Skeletal muscle satellite cell (primary cell): Measurements from ENCODE around the gene SUN1.

Source experiments
- H3K27me3 ChIP-seq: 2 replicates; pipeline ENCODE4 v1.7.0; 2013; ENCODE audit warnings: low read length; ENCODE audit not compliant: control insufficient read depth, insufficient read depth
- H3K36me3 ChIP-seq: 2 replicates; pipeline ENCODE4 v1.7.0; 2013; ENCODE audit warnings: mild to moderate bottlenecking, control low read depth, low read length; ENCODE audit not compliant: insufficient read depth
- H3K4me1 ChIP-seq: 2 replicates; pipeline ENCODE4 v1.7.0; 2013; ENCODE audit warnings: low read length; ENCODE audit not compliant: control insufficient read depth, insufficient read depth
- H3K4me2 ChIP-seq: 2 replicates; pipeline ENCODE4 v1.7.0; 2013; ENCODE audit warnings: mild to moderate bottlenecking, low read length
- H3K4me3 ChIP-seq: 2 replicates; pipeline ENCODE4 v1.7.0; 2013; ENCODE audit warnings: low read length
- H3K9ac ChIP-seq: 2 replicates; pipeline ENCODE4 v1.7.0; 2013; ENCODE audit warnings: mild to moderate bottlenecking, low read depth, low read length, moderate library complexity
- H3K9me3 ChIP-seq: replicated peaks from 2 replicates; pipeline ENCODE4 v1.7.0; 2013; ENCODE audit warnings: mild to moderate bottlenecking, control low read depth, low read length

The SUN1 gene

DNA sequence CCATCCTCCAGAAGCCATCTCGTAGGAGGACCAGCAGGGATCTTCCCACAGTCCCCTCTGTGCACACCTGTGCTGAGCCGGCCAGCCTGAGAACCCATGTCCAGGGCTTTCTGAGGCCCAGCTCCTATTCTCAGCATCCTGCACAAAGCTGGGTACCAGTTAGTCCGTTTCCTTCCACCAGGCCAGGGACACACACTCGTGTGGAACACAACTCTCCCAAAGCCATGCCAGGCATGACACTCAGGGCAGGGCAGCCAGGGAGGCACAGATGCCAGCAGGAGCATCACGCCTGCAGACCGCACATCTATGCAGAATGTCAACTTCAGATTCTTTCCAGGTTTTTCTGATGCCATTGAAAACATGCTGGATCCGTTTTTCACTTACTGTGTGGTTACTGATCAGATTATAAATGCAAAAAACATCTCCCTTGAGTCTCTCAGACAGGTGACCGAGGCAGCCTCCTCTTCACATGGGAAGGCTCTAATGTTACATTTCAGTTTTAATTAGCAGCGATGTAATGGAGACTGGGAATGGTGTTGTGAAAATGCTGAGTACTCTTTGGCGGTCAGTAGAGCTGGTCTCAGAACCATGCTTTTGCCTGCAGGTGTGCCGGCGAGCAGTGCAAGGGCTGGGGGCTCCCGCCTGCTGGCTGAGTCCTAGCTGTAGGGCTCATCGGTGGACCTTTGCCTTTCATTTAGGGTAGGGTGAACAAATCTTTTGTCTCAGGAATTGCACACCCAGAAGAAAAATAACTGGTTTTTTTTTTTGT is 3.3 kb upstream of the SUN1 start:
- H3K4me3 ChIP-seq, result no peak overlapping the region
- H3K9me3 ChIP-seq, result no peaks in the 10 kb centered on the region
- H3K4me2 ChIP-seq, result no peak overlapping the region
- H3K9ac ChIP-seq, result no peak overlapping the region
- peaks cover 4% of the 10 kb centered on the region for H3K36me3 ChIP-seq
- H3K4me1 ChIP-seq, result peaks cover 51% of the 10 kb centered on the region
- no peaks in the 10 kb centered on the region for H3K27me3 ChIP-seq

DNA sequence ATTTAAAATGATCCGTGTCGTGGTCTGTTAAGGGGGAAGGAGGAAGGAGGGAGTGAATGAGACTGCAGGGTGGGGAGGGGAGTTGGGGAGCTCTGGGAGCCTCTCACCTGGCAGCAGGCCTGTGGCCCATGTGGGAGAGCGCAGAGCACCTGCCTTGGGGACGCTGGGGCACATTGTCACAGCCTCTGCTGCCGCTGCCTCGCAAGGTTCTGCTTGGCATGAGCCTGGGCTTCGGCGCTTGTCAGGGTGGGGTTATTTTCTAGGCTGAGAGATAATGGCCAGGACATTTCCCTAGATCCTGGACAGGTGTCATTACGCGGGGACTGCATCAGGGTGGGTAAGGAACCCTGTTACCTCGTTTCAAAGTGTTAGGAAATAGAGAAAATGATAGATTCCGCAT is 2.2 kb upstream of the SUN1 start:
- H3K4me2 ChIP-seq, result no peak overlapping the region
- peaks cover 40% of the 10 kb centered on the region for H3K4me1 ChIP-seq
- no peak overlapping the region for H3K4me3 ChIP-seq
- H3K9me3 ChIP-seq, result no peaks in the 10 kb centered on the region
- no peaks in the 10 kb centered on the region for H3K27me3 ChIP-seq
- H3K9ac ChIP-seq, result no peak overlapping the region
- peaks cover 4% of the 10 kb centered on the region for H3K36me3 ChIP-seq

GRCh38 chr7:831596-832166 is 595 bp upstream of the SUN1 start:
- Histone ChIP-seq H3K27me3 (no peaks in the 10 kb centered on the region), H3K4me2 (peak overlapping the region; percentile 78), H3K4me3 (peak overlapping the region; percentile 53), H3K36me3 (peaks cover 11% of the 10 kb centered on the region), H3K9me3 (no peaks in the 10 kb centered on the region), H3K9ac (peak overlapping the region; percentile 85), H3K4me1 (peaks cover 37% of the 10 kb centered on the region)

DNA sequence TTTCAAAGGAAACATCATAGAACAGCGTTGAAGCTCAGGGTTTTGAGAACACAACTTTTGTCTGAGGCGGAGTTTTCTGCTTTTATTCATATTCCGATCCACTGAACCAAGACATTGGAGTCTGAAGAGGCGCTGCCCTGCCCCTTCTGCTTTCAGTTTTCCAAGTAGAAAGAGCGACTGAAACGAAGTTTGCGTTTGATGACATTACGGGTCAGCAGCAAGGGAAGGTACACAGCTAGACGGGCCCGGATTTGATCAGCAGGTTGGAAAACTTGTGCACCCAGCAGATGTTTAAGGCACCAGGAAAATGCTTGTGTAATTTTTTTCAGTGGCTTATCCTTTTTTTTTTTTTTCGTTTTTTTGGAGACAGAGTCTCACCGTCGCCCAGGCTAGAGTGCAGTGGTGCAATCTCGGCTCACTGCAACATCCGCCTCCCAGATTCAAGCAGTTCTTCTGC is 720 bp downstream of the SUN1 start:
- Histone ChIP-seq H3K9me3 (no peaks in the 10 kb centered on the region), H3K9ac (peak overlapping the region; percentile 85), H3K4me2 (peak overlapping the region; percentile 78), H3K4me1 (peaks cover 36% of the 10 kb centered on the region), H3K36me3 (peaks cover 16% of the 10 kb centered on the region), H3K4me3 (no peak overlapping the region), H3K27me3 (no peaks in the 10 kb centered on the region)

- no peak overlapping the region for H3K9ac ChIP-seq
- H3K27me3 ChIP-seq, result no peaks in the 10 kb centered on the region
- peaks cover 19% of the 10 kb centered on the region for H3K36me3 ChIP-seq
- H3K4me3 ChIP-seq, result no peak overlapping the region
- H3K4me2 ChIP-seq, result no peak overlapping the region
- no peaks in the 10 kb centered on the region for H3K9me3 ChIP-seq
- peaks cover 36% of the 10 kb centered on the region for H3K4me1 ChIP-seq
Observed at GRCh38 chr7:833601-834258, 1.5 kb downstream of the SUN1 start.

DNA sequence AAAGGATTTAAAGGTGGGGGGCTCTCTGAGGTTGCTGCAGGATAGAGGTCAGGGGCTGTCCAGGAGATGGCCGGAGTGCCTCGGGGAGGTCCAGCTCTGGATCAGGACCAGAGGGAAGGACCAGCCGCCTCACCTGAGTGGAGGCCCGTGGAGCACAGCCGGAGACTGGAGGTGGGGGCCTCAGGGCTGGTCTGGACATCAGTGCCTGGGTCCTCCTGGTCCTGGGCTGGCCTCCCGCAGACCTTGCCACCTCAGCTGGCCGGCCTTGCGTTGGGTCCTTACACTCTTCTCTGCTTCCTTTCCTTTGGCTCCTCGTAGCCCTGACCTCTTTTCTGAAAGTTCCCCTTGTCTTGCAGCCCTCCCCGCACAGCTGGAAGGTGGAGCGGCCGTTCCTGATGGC is 2.0 kb downstream of the SUN1 start:
- H3K9ac ChIP-seq, result no peak overlapping the region
- H3K4me2 ChIP-seq, result no peak overlapping the region
- no peak overlapping the region for H3K4me3 ChIP-seq
- peaks cover 25% of the 10 kb centered on the region for H3K36me3 ChIP-seq
- no peaks in the 10 kb centered on the region for H3K27me3 ChIP-seq
- peaks cover 36% of the 10 kb centered on the region for H3K4me1 ChIP-seq
- no peaks in the 10 kb centered on the region for H3K9me3 ChIP-seq

DNA sequence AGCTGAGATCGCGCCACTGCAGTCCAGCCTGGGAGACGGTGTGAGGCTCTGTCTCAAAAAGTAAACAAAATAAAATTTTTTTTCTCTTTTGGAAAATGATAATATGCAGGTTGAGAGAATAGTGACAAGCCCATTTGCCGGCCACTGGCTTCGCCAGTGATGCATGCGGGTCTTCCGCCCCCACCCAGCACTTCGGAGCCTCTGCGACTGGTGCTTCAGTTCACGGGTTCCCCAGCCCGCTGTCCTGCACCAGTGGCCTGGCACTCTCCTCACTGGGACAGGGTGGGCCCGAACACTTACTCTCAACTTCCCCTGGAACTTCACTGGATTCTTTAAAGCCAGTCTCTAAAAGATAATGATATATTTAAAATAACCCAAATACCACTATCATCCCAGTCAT is 2.7 kb downstream of the SUN1 start:
- H3K4me1 ChIP-seq, result peaks cover 36% of the 10 kb centered on the region
- H3K4me2 ChIP-seq, result no peak overlapping the region
- no peak overlapping the region for H3K9ac ChIP-seq
- H3K9me3 ChIP-seq, result no peaks in the 10 kb centered on the region
- peaks cover 29% of the 10 kb centered on the region for H3K36me3 ChIP-seq
- no peaks in the 10 kb centered on the region for H3K27me3 ChIP-seq
- H3K4me3 ChIP-seq, result no peak overlapping the region

DNA sequence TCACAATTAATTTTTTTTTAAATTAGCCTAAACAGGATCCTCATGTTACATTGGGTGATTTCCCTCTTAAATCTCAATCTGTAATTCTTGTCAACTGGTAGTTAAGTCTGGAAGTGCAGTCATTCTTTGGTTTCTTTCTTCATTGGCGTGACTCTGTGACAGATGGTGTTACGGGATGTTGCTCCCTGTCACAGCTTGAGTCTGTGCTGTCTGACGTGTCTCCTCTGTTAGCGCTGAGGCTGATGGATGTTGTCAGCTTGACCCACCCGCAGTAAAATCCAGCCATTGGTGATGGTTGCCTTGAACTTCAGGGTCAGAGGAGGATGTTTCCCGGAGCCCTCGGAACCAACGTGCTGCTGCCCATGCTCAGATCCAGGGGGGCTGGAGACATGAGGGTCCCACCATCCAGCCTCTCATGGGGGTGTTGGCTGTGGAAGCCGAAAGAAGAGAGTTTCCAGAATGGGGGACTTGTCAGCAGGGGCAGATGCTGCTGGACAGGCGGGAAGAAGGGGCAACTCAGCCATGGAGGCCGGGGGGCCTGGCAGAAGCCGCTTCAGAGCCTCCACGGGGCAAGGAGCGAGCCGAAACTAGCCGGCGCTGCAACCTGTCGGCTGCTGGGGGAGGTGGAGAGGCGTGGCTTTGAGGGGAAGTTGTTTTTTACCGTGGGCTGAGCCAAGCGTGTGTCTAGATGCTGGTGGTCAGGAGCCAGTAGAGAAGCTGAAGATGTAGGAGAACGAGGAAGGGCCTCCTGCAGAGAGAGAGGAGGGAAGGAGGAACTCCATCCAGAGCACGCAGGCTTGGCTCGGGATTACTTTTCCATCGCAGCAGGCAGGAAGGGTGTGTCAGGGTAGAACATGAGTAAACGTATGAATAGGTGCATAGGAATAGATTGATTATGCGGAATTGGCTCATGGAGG is 3.5 kb downstream of the SUN1 start:
- Histone ChIP-seq H3K9me3 (no peaks in the 10 kb centered on the region), H3K4me3 (no peak overlapping the region), H3K9ac (no peak overlapping the region), H3K27me3 (no peaks in the 10 kb centered on the region), H3K4me2 (no peak overlapping the region), H3K4me1 (peaks cover 32% of the 10 kb centered on the region), H3K36me3 (peaks cover 33% of the 10 kb centered on the region)

DNA sequence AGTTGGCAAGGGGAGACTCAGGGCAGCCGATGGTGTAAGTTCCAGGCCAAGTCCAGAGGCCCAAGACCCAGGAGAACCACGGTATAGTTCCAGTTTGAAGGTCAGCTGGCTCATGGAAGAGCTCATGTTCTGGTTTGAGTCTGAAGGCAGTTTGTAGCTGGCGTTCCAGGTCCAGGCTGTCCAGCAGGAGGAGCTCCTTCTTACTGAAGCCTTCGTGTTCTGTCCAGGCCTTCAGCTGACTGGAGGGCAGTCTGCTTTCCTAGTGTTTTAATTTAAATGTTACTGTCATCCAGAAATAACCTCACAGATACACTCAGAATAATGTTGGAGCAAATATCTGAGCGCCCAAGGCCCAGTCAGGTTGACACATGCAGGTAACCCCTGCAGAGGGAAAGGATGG is 4.2 kb downstream of the SUN1 start:
- no peak overlapping the region for H3K9ac ChIP-seq
- H3K36me3 ChIP-seq, result peaks cover 33% of the 10 kb centered on the region
- H3K9me3 ChIP-seq, result no peaks in the 10 kb centered on the region
- no peak overlapping the region for H3K4me3 ChIP-seq
- H3K4me1 ChIP-seq, result peaks cover 26% of the 10 kb centered on the region
- no peaks in the 10 kb centered on the region for H3K27me3 ChIP-seq
- no peak overlapping the region for H3K4me2 ChIP-seq

GRCh38 chr7:837001-837400 is 4.7 kb downstream of the SUN1 start:
- Histone ChIP-seq H3K9ac (no peak overlapping the region), H3K9me3 (no peaks in the 10 kb centered on the region), H3K4me1 (peaks cover 22% of the 10 kb centered on the region), H3K27me3 (no peaks in the 10 kb centered on the region), H3K4me3 (no peak overlapping the region), H3K4me2 (no peak overlapping the region), H3K36me3 (peaks cover 37% of the 10 kb centered on the region)

- Histone ChIP-seq H3K36me3 (peaks cover 63% of the 10 kb centered on the region), H3K9ac (no peak overlapping the region), H3K9me3 (no peaks in the 10 kb centered on the region), H3K4me2 (no peak overlapping the region), H3K4me1 (peaks cover 10% of the 10 kb centered on the region), H3K27me3 (no peaks in the 10 kb centered on the region), H3K4me3 (no peak overlapping the region)
Observed at GRCh38 chr7:840001-840600, 7.8 kb downstream of the SUN1 start.
